22Rv1 (cell line): ENCODE results near the gene LGI4.

Experiments used
- H3K27ac ChIP-seq: fragments of 450-650 bp; 2 replicates; pipeline ENCODE4 v1.5.1; 2017
- CTCF ChIP-seq: fragments of 450-650 bp; IDR thresholded peaks from 2 replicates; pipeline ENCODE4 v1.5.1; 2017; ENCODE audit warnings: mild to moderate bottlenecking
- ZFX ChIP-seq: fragments of 450-650 bp; IDR thresholded peaks from 2 replicates; pipeline ENCODE4 v1.6.1; 2017; ENCODE audit warnings: antibody characterized with exemption, borderline replicate concordance

Gene LGI4

DNA sequence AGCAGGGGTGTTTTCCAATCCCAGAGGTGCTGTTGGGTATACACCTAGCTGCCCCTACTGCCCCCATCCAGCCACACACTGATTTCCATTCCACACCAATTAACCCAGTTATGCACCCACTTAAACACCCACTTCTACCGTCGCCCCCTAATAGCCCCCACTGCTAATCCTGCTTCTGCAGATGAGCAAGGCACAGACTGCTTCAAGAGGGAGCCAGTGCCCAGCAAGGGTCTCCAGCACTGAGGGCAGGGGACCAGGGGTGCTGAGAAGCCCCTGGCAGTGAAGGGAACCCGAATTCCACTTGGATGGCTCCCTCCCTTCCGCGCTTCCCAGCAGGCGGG lies 9.4 kb upstream of the LGI4 start:
- no peak overlapping the region for H3K27ac ChIP-seq
- TF ChIP-seq ZFX (no peak), CTCF (no peak)

- TF ChIP-seq CTCF: no peak
Observed at GRCh38 chr19:35143818-35144217, 9.0 kb upstream of the LGI4 start.

DNA sequence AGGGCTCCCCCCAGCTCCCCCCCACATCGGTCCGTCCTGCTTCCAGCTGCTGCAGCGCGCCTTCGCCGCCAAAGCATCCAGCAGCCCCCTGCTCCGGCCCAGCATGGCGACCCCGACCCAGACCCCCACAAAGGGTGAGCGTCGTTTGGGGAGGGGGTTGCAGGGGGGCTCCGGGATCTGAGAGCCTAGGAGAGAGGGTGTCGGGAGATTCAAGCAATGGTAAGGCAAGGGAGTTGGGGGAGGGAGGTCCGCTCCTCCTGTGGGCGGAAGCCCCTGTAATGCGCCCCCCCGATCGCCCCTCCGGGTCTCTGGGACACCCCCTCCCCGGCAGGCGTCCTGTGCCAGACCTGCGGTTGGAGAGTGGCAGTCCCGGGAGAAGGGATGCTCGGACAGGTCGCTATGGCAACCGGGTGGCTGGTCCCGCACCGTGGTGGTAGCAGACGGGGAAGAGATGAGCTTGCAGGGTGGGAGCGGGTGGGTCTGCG lies 8.4 kb upstream of the LGI4 start, which contains the start of gene FXYD7:
Gene FXYD7, plus strand, starts transcription at position 25 of the 485 bp plus-strand sequence. Its CDS starts 79 bp downstream, at position 104.
- TF ChIP-seq ZFX (no peak), CTCF (peak; percentile 46)
- no peak within 1 kb of the TSS for H3K27ac ChIP-seq

More at GRCh38 chr19:35143818-35144217, 9.0 kb upstream of the LGI4 start:
- no peak overlapping the region for H3K27ac ChIP-seq

DNA sequence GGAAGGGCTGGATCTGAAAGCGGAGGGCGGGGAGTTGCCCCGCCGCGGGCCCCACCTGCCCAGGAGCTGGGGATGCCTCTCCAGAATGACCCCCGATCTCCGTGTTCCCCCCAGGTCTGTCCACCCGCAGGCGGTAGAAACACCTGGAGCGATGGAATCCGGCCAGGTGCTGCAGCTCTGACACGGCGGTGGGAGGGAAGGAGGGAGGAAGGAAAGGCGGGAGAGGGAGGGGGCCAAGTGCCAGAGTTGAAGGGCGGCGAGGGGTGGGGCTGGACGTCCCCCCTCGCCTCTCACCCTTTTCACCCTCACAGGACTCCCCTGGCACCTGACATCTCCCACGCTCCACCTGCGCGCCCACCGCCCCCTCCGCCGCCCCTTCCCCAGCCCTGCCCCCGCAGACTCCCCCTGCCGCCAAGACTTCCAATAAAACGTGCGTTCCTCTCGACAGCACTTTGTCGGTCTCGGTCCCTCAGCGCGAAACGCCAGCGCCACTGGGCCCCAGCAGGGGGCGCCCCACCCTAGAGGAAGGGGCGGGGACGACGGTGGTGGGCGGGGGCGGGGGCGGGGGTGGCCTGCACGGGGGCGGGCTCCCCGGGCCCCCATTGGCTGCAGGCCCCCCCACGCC lies 7.9 kb upstream of the LGI4 start:
- TF ChIP-seq ZFX: no peak
- TF ChIP-seq CTCF: peak; percentile 81
- no peak overlapping the region for H3K27ac ChIP-seq

- 0 out of 2 replicates have a peak overlapping the region, but pooled peaks have one; percentile 37 for H3K27ac ChIP-seq
- TF ChIP-seq CTCF (no peak), ZFX (no peak)
Observed at GRCh38 chr19:35141837-35142605, 7.2 kb upstream of the LGI4 start.

DNA sequence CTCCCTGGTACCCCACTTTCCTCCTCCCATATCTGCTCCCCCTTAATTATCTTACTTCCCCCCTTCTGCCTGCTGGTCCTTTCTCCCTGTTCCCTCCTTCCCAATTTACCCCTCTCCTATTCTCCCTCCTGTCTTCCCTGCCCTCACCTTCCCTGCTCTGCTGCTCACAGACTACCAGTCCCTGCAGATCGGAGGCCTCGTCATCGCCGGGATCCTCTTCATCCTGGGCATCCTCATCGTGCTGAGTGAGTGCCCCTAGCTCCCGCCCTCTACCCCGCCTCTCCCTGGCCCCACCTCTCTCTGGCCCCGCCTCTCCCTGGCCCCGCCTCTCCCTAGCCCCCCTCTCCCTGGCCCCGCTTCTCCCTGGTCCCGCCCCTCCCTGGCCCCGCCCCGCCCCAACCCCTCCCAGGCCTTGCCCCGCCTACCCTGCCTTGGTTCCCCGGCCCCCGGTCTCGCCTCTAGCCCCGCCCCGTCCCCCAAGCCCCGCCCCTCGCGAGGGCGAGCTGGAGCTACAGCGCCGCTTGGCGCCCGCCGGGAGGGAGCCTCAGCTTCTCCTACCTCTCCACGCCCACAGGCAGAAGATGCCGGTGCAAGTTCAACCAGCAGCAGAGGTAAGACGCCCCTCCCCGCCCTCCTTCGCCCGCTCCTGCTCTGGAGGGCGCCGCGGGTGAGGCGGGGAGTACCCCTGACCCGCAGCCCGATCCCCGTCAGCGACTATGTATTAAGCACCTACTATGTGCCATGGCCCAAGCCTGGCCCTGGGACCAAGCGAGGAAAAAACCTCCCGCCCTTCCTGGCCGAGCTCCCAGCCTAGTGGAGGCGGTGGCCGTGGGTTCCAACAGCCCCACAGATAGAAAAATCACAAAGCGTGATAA lies 6.3 kb upstream of the LGI4 start:
- TF ChIP-seq ZFX: no peak
- TF ChIP-seq CTCF: peak; percentile 80
- 0 out of 2 replicates have a peak overlapping the region, but pooled peaks have one; percentile 37 for H3K27ac ChIP-seq
